GM23248 (cell line): ENCODE results near the gene LPGAT1.

Experiments
- EZH2 ChIP-seq: fragments of 200-600 bp; sonication (generic); IDR thresholded peaks from 2 replicates; pipeline ENCODE4 v1.6.1; 2018; ENCODE audit warnings: antibody characterized with exemption, mild to moderate bottlenecking; ENCODE audit not compliant: insufficient read depth, poor library complexity, severe bottlenecking
- EZH2phosphoT487 ChIP-seq: fragments of 200-600 bp; sonication (generic); IDR thresholded peaks from 2 replicates; pipeline ENCODE4 v1.6.1; 2018; ENCODE audit warnings: antibody characterized with exemption, moderate library complexity, mild to moderate bottlenecking, low read depth; ENCODE audit not compliant: insufficient read depth

GRCh38 chr1:211811848-211812247 is 18.7 kb downstream of the LPGAT1 start:
- TF ChIP-seq EZH2 (no peak), EZH2phosphoT487 (no peak)
